NT2/D1 (cell line): ENCODE data around the gene ZNF688.

Experiments used
- SUZ12 ChIP-seq: IDR thresholded peaks from 2 replicates; pipeline ENCODE4 v1.6.1; 2011; ENCODE audit not compliant: insufficient read length, insufficient read depth; ENCODE audit errors: extremely low read depth
- YY1 ChIP-seq: IDR thresholded peaks from 2 replicates; pipeline ENCODE4 v1.6.1; 2011; ENCODE audit not compliant: insufficient read length, insufficient read depth
- ZNF274 ChIP-seq: IDR thresholded peaks from 2 replicates; pipeline ENCODE4 v1.6.1; 2011; ENCODE audit warnings: mild to moderate bottlenecking, low read depth, low read length

GRCh38 chr16:30533146-30533522, 38.4 kb downstream of the ZNF688 start:
- TF ChIP-seq YY1 (no peak), ZNF274 (no peak), SUZ12 (no peak)
